ENCODE results near the gene WDR1. TPM values are rescaled to one million over a fixed set of nuclear protein-coding genes. Genes with fewer than 3 reads are reported as not detected.
A peak's percentile ranks its signal among the peaks of the same experiment; 100 is the strongest.

Gene WDR1
- total RNA-seq, 4 donors from 2014 or later, result 122 to 238 (median 213) TPM

- peak in 1 of 2 donors; percentile 16 for DNase-seq
- no peak for TF ChIP-seq POLR2A (IDR thresholded peaks at IDR 0.05)
- TF ChIP-seq, protein P1, sequence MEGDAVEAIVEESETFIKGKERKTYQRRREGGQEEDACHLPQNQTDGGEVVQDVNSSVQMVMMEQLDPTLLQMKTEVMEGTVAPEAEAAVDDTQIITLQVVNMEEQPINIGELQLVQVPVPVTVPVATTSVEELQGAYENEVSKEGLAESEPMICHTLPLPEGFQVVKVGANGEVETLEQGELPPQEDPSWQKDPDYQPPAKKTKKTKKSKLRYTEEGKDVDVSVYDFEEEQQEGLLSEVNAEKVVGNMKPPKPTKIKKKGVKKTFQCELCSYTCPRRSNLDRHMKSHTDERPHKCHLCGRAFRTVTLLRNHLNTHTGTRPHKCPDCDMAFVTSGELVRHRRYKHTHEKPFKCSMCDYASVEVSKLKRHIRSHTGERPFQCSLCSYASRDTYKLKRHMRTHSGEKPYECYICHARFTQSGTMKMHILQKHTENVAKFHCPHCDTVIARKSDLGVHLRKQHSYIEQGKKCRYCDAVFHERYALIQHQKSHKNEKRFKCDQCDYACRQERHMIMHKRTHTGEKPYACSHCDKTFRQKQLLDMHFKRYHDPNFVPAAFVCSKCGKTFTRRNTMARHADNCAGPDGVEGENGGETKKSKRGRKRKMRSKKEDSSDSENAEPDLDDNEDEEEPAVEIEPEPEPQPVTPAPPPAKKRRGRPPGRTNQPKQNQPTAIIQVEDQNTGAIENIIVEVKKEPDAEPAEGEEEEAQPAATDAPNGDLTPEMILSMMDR (IDR thresholded peaks at IDR 0.05), result no peak
- Histone ChIP-seq H3K36me3 (peaks cover 86 to 91% of the 10 kb centered on the region in 2 donors), H3K4me3 (replicated peaks in 1 of 3) (no peak overlapping the region), H3K4me1 (no peaks in the 10 kb centered on the region), H3K27me3 (no peaks in the 10 kb centered on the region), H3K27ac (peak overlapping the region in 1 of 3 donors; percentile 56), H3K9me3 (no peaks in the 10 kb centered on the region)
- intact Hi-C loops (cut with DNase I), result no loop called here
- 87 to 90% methylated on average over 29 to 31 of the region's 38 CpGs for WGBS, 2 donors
Observed at GRCh38 chr4:10077483-10078335, 38.9 kb downstream of the WDR1 start.

DNA sequence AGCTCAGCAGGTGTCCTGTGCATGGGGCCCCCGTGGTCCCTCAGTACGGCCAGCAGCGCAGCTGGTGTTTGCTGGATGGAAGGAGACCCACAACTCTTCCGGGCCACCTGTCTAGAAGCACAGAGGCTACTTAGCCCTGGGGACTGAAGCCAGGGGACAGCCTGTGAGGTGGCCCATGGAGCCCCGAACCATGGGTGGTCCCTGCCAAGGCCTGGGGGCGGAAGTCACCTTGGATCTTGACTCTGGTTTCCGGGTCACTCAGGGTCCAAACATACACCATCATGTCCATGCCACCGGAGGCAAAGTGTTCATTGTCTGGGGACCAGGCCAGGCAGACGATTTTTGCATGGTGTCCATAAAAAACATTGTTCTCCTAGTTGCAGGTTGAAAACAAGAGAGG is 39.5 kb downstream of the WDR1 start:
- Histone ChIP-seq H3K27ac (no peak overlapping the region), H3K27me3 (no peaks in the 10 kb centered on the region), H3K4me3 (replicated peaks in 1 of 3) (no peak overlapping the region), H3K9me3 (no peaks in the 10 kb centered on the region), H3K36me3 (peaks cover 79 to 85% of the 10 kb centered on the region in 2 donors), H3K4me1 (no peaks in the 10 kb centered on the region)
- TF ChIP-seq, protein P1 (IDR thresholded peaks at IDR 0.05), result no peak
- TF ChIP-seq POLR2A (IDR thresholded peaks at IDR 0.05), result no peak
- intact Hi-C loops (cut with DNase I), result no loop called here
- peak in 1 of 2 donors; percentile 1 for DNase-seq
- 84 to 96% methylated on average over 9 of the region's 9 CpGs for WGBS, 2 donors

GRCh38 chr4:10075953-10076391 is 40.6 kb downstream of the WDR1 start:
- H3K4me3 ChIP-seq (replicated peaks in 1 of 3), result no peak overlapping the region
- H3K27me3 ChIP-seq, result no peaks in the 10 kb centered on the region
- peak; percentile 46 to 52 for DNase-seq
- no peak overlapping the region for H3K27ac ChIP-seq
- no peaks in the 10 kb centered on the region for H3K4me1 ChIP-seq
- intact Hi-C loops (cut with DNase I), result no loop called here
- H3K36me3 ChIP-seq, result peaks cover 70 to 77% of the 10 kb centered on the region in 2 donors
- H3K9me3 ChIP-seq, result no peaks in the 10 kb centered on the region
- 68 to 80% methylated on average over 7 to 11 of the region's 11 CpGs for WGBS, 2 donors
- no peak for TF ChIP-seq POLR2A (IDR thresholded peaks at IDR 0.05)
- TF ChIP-seq, protein P1 (IDR thresholded peaks at IDR 0.05), result no peak

DNA sequence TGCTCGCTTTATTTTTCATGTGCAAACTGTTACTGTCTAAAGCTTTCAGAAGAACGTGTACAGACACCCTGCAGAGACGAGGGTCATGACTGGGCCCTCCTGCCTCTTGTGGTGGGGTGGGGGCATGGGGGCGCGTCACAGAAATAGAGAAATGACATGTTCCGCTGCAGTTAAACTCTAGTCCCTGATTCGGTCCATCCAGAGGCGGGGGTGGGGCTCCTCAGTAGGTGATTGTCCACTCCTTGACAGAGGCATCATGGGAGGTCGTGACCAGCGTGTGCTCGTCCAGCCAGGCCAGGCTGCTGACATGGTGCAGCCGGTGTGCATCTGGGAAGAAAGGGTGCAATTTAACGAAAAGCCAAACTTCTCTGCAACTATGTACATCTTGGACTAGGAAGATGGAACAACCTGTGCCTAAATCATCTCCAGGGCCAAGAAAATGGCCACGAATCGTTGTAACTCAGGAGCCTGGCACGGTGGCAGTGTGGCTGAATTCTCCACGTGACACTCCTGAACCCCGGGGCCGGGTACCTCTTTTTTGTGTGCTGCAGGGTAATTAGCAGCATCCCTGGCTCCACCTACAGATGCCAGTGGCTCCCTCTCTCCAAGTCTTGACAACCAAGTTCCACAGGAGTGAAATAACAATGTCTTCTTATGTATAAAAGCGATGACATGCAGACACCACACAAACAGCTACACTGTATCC is 41.3 kb downstream of the WDR1 start:
- no peaks in the 10 kb centered on the region for H3K4me1 ChIP-seq
- 87 to 94% methylated on average over 20 of the region's 20 CpGs for WGBS, 2 donors
- no peak overlapping the region for H3K27ac ChIP-seq
- H3K36me3 ChIP-seq, result peaks cover 63 to 70% of the 10 kb centered on the region in 2 donors
- no peak overlapping the region for H3K4me3 ChIP-seq (replicated peaks in 1 of 3)
- H3K9me3 ChIP-seq, result no peaks in the 10 kb centered on the region
- intact Hi-C loops (cut with DNase I), result no loop called here
- no peak for DNase-seq
- no peaks in the 10 kb centered on the region for H3K27me3 ChIP-seq
- TF ChIP-seq, protein P1 (IDR thresholded peaks at IDR 0.05), result no peak
- no peak for TF ChIP-seq POLR2A (IDR thresholded peaks at IDR 0.05)

DNA sequence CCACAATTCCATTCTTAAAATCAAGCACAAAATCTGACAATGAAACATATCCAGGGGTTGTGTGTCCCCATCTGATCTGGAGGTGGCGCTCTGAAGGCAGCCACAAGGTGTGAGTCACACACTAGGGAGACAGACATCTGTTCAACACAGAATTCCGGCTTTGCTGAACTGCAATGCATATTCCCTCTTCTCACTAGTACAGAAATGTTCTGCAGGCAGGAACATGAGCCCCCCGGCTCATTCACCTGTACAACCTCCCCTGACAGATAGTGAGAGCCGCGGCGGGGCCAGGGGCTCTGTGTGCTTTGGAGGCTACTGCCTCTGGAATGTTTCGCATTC is 41.9 kb downstream of the WDR1 start:
- Histone ChIP-seq H3K27ac (no peak overlapping the region), H3K4me1 (no peaks in the 10 kb centered on the region), H3K27me3 (no peaks in the 10 kb centered on the region), H3K9me3 (no peaks in the 10 kb centered on the region), H3K36me3 (peaks cover 58 to 64% of the 10 kb centered on the region in 2 donors), H3K4me3 (replicated peaks in 1 of 3) (no peak overlapping the region)
- TF ChIP-seq POLR2A (IDR thresholded peaks at IDR 0.05), result no peak
- TF ChIP-seq, protein P1 (IDR thresholded peaks at IDR 0.05), result peak in 1 of 6 experiments; percentile 25
- WGBS, 2 donors, result 91 to 92% methylated on average over 7 of the region's 7 CpGs
- intact Hi-C loops (cut with DNase I), result no loop called here
- no peak for DNase-seq

Data from thyroid gland (tissue), 4 donors.